Measurements from ENCODE around the gene HSDL1.

GRCh38 chr16:84159007-84159406 is 14.0 kb upstream of the HSDL1 start:
- TF ChIP-seq EP300 (IDR thresholded peaks at IDR 0.05) (no peak), CTCF (IDR thresholded peaks at IDR 0.05) (no peak), POLR2AphosphoS5 (IDR thresholded peaks at IDR 0.05) (no peak)
